RWPE2 (cell line): ENCODE measurements around the gene PET117.

Source experiments
- ATAC-seq: fragments of 200-7000 bp; cut with Tn5 transposase; 3 replicates; pipeline ENCODE4 v1.9.1; 2021; ENCODE audit warnings: low read depth
- DNase-seq: peaks from one replicate; pipeline ENCODE4 v3.0.0-alpha.2; 2020; ENCODE audit warnings: low spot score
- H3K27ac ChIP-seq: fragments of 450-650 bp; 2 replicates; pipeline ENCODE4 v1.5.1; 2017; ENCODE audit warnings: mild to moderate bottlenecking; ENCODE audit not compliant: poor library complexity, severe bottlenecking
- H3K27me3 ChIP-seq: fragments of 250-450 bp; sonication (Bioruptor Pico); 2 replicates; pipeline ENCODE4 v1.5.1; 2021; ENCODE audit warnings: mild to moderate bottlenecking, moderate library complexity; ENCODE audit not compliant: insufficient read depth, poor library complexity, severe bottlenecking
- H3K36me3 ChIP-seq: fragments of 250-450 bp; sonication (Bioruptor Pico); 2 replicates; pipeline ENCODE4 v1.5.1; 2020; ENCODE audit warnings: low read depth, mild to moderate bottlenecking, moderate library complexity
- H3K4me1 ChIP-seq: fragments of 250-450 bp; sonication (Bioruptor Pico); 2 replicates; pipeline ENCODE4 v1.5.1; 2021; ENCODE audit warnings: mild to moderate bottlenecking, moderate library complexity; ENCODE audit not compliant: insufficient read depth, poor library complexity, severe bottlenecking
- H3K4me3 ChIP-seq: fragments of 250-450 bp; sonication (Bioruptor Pico); 2 replicates; pipeline ENCODE4 v1.5.1; 2021; ENCODE audit warnings: mild to moderate bottlenecking, moderate library complexity; ENCODE audit not compliant: severe bottlenecking
- H3K9me3 ChIP-seq: fragments of 250-450 bp; sonication (Bioruptor Pico); 2 replicates; pipeline ENCODE4 v1.5.1; 2021; ENCODE audit warnings: mild to moderate bottlenecking, moderate library complexity; ENCODE audit not compliant: severe bottlenecking
- CTCF ChIP-seq: fragments of 450-650 bp; IDR thresholded peaks from one replicate; pipeline ENCODE4 v1.5.1; 2017; ENCODE audit warnings: mild to moderate bottlenecking, moderate library complexity; ENCODE audit not compliant: poor library complexity, severe bottlenecking

Gene PET117

GRCh38 chr20:18180815-18181214, 43.2 kb downstream of the PET117 start:
- no peak for TF ChIP-seq CTCF
- Histone ChIP-seq H3K4me1 (no peaks in the 10 kb centered on the region), H3K27me3 (no peaks in the 10 kb centered on the region), H3K36me3 (peaks cover 45% of the 10 kb centered on the region), H3K27ac (no peak overlapping the region), H3K4me3 (no peak overlapping the region), H3K9me3 (peaks cover 9% of the 10 kb centered on the region)
- DNase-seq (no peak), ATAC-seq (no peak)

- no peak overlapping the region for H3K4me3 ChIP-seq
- H3K4me1 ChIP-seq = peaks cover 6% of the 10 kb centered on the region
- no peak for TF ChIP-seq CTCF
- H3K27me3 ChIP-seq = no peaks in the 10 kb centered on the region
- H3K27ac ChIP-seq = no peak overlapping the region
- peaks cover 22% of the 10 kb centered on the region for H3K36me3 ChIP-seq
- no peaks in the 10 kb centered on the region for H3K9me3 ChIP-seq
- ATAC-seq (peak; percentile 16; the same call in 1 of the 3 replicates), DNase-seq (no peak)
These were observed 49.4 kb downstream of the PET117 start for GRCh38 chr20:18187020-18187419.

GRCh38 chr20:18188434-18188833, 50.8 kb downstream of the PET117 start:
- H3K27me3 ChIP-seq = no peaks in the 10 kb centered on the region
- no peak overlapping the region for H3K27ac ChIP-seq
- peaks cover 6% of the 10 kb centered on the region for H3K4me1 ChIP-seq
- H3K9me3 ChIP-seq = no peaks in the 10 kb centered on the region
- no peak for TF ChIP-seq CTCF
- peaks cover 18% of the 10 kb centered on the region for H3K36me3 ChIP-seq
- H3K4me3 ChIP-seq = no peak overlapping the region
- ATAC-seq = no peak
- DNase-seq = no peak

GRCh38 chr20:18190338-18191233, 52.9 kb downstream of the PET117 start:
- Histone ChIP-seq H3K27ac (peak overlapping the region; percentile 28), H3K36me3 (peaks cover 6% of the 10 kb centered on the region), H3K4me1 (peaks cover 6% of the 10 kb centered on the region), H3K4me3 (no peak overlapping the region), H3K27me3 (no peaks in the 10 kb centered on the region), H3K9me3 (no peaks in the 10 kb centered on the region)
- peak; percentile 74 for ATAC-seq
- no peak for DNase-seq
- no peak for TF ChIP-seq CTCF

- Histone ChIP-seq H3K36me3 (peaks cover under 1% of the 10 kb centered on the region; the same call in 1 of the 2 replicates), H3K27me3 (no peaks in the 10 kb centered on the region), H3K4me3 (no peak overlapping the region), H3K4me1 (peaks cover 6% of the 10 kb centered on the region), H3K9me3 (no peaks in the 10 kb centered on the region), H3K27ac (peak overlapping the region; percentile 28)
- no peak for DNase-seq
- no peak for ATAC-seq
- no peak for TF ChIP-seq CTCF
These were observed 53.6 kb downstream of the PET117 start for GRCh38 chr20:18191306-18191705.
